ENCODE results near the gene KCNJ12.

GRCh38 chr17:21373036-21373435 is 3.1 kb upstream of the KCNJ12 start:
- TF ChIP-seq CTCF (IDR thresholded peaks at IDR 0.05) (no peak), POLR2A (IDR thresholded peaks at IDR 0.05) (no peak)
